GM19099 (cell line): ENCODE measurements around the gene SLC15A4.

ENCODE experiments used
- POLR2A ChIP-seq: IDR thresholded peaks from 3 replicates; pipeline ENCODE4 v1.6.1; 2011; ENCODE audit warnings: low read depth; ENCODE audit not compliant: insufficient read length; ENCODE audit errors: extremely low read depth

The SLC15A4 gene

GRCh38 chr12:128823916-128824839, at the start of gene SLC15A4:
Gene SLC15A4, minus strand, starts transcription at chr12:128823958. Its CDS starts 15 bp downstream, at chr12:128823943.
- peak; percentile 94 for TF ChIP-seq POLR2A

GRCh38 chr12:128872303-128872702, 48.5 kb upstream of the SLC15A4 start:
- no peak for TF ChIP-seq POLR2A

- no peak for TF ChIP-seq POLR2A
Observed at GRCh38 chr12:128871516-128871892, 47.7 kb upstream of the SLC15A4 start.

GRCh38 chr12:128867466-128867865, 43.7 kb upstream of the SLC15A4 start:
- TF ChIP-seq POLR2A = no peak

GRCh38 chr12:128864516-128865186, 40.9 kb upstream of the SLC15A4 start:
- TF ChIP-seq POLR2A = no peak

- TF ChIP-seq POLR2A = no peak
Observed at GRCh38 chr12:128863957-128864356, 40.2 kb upstream of the SLC15A4 start.

GRCh38 chr12:128861226-128862016, 37.7 kb upstream of the SLC15A4 start:
- no peak for TF ChIP-seq POLR2A

GRCh38 chr12:128859311-128859710, 35.6 kb upstream of the SLC15A4 start:
- TF ChIP-seq POLR2A = no peak

GRCh38 chr12:128857133-128857763, 33.5 kb upstream of the SLC15A4 start:
- TF ChIP-seq POLR2A = no peak

GRCh38 chr12:128856791-128857078, 33.0 kb upstream of the SLC15A4 start:
- no peak for TF ChIP-seq POLR2A

GRCh38 chr12:128856035-128856790, 32.5 kb upstream of the SLC15A4 start:
- TF ChIP-seq POLR2A = no peak

GRCh38 chr12:128853600-128854197, 29.9 kb upstream of the SLC15A4 start:
- TF ChIP-seq POLR2A = no peak

GRCh38 chr12:128852885-128853599, 29.3 kb upstream of the SLC15A4 start, which contains the start of gene GLT1D1:
Gene GLT1D1, plus strand, starts transcription at chr12:128853478. Its CDS starts 104 bp downstream, at chr12:128853582.
- no peak for TF ChIP-seq POLR2A

- TF ChIP-seq POLR2A = no peak
Observed at GRCh38 chr12:128852026-128852698, 28.4 kb upstream of the SLC15A4 start.
